IMR-90 (cell line): Measurements from ENCODE around the gene PDXDC1. TPM values are rescaled to one million over a fixed set of nuclear protein-coding genes. Genes with fewer than 3 reads are reported as not detected.
"Not testable (repeated sequence)": the region's sequence is repeated elsewhere in the genome, so short reads cannot be mapped to it uniquely, and the experiment has no call there.

Experiments used
- ATAC-seq: fragments of 200-7000 bp; cut with Tn5 transposase; 2 replicates; pipeline ENCODE4 v1.9.1; 2020; ENCODE audit warnings: low read depth, mild to moderate bottlenecking, moderate library complexity
- BruUV-seq: library from RNA; stranded (reverse); fragments of 400-500 nt; replicated peaks from 2 replicates; lab custom pipeline; 2021; lab: Mats Ljungman, UMichigan
- CTCF ChIA-PET: fragments of 300-600 bp; formaldehyde crosslinking; extraction: SDS; loops from one replicate; lab custom pipeline; 2021; ENCODE audit warnings: antibody characterized with exemption; lab: Yijun Ruan, JAX
- POLR2A ChIA-PET: fragments of 300-600 bp; sonication (Branson Sonifier 250); formaldehyde crosslinking; loops from one replicate; lab custom pipeline; 2022; ENCODE audit warnings: antibody characterized with exemption; ENCODE audit not compliant: unreplicated experiment; lab: Charles Lee
- DNase-seq: peaks from one replicate; pipeline ENCODE4 v3.0.0; 2013
- H2AFZ ChIP-seq: replicated peaks from 2 replicates; pipeline ENCODE3; 2013; ENCODE audit warnings: low read length, mild to moderate bottlenecking; ENCODE audit not compliant: poor library complexity
- H2AK5ac ChIP-seq: 2 replicates; pipeline ENCODE4 v1.6.1; 2013; ENCODE audit warnings: low read depth, low read length, inconsistent platforms
- H2AK9ac ChIP-seq: replicated peaks from 2 replicates; pipeline ENCODE3; 2013; ENCODE audit warnings: mild to moderate bottlenecking, low read depth, low read length, moderate library complexity; ENCODE audit not compliant: poor library complexity
- H2BK120ac ChIP-seq: 2 replicates; pipeline ENCODE4 v1.6.1; 2013; ENCODE audit warnings: low read depth, low read length, inconsistent platforms
- H2BK15ac ChIP-seq: 3 replicates; pipeline ENCODE4 v1.6.1; 2013; ENCODE audit warnings: low read depth, low read length, inconsistent platforms
- H2BK20ac ChIP-seq: 2 replicates; pipeline ENCODE4 v1.6.1; 2013; ENCODE audit warnings: low read depth, mild to moderate bottlenecking, inconsistent platforms, low read length, moderate library complexity
- H2BK5ac ChIP-seq: 2 replicates; pipeline ENCODE4 v1.6.1; 2013; ENCODE audit warnings: mild to moderate bottlenecking, low read depth, low read length, inconsistent platforms; ENCODE audit not compliant: poor library complexity, severe bottlenecking
- H3K14ac ChIP-seq: replicated peaks from 2 replicates; pipeline ENCODE4 v1.6.1; 2013; ENCODE audit warnings: low read depth, low read length, inconsistent platforms
- H3K18ac ChIP-seq: 2 replicates; pipeline ENCODE4 v1.6.1; 2013; ENCODE audit warnings: low read depth, low read length, control low read depth
- H3K23ac ChIP-seq: 2 replicates; pipeline ENCODE4 v1.6.1; 2013; ENCODE audit warnings: low read depth, low read length, inconsistent platforms
- H3K27ac ChIP-seq: 2 replicates; pipeline ENCODE4 v1.5.1; 2013; ENCODE audit warnings: mild to moderate bottlenecking, control low read depth, low read length; ENCODE audit not compliant: insufficient read depth
- H3K27me3 ChIP-seq: 2 replicates; pipeline ENCODE4 v1.6.1; 2013; ENCODE audit warnings: low read length; ENCODE audit not compliant: control insufficient read depth, insufficient read depth
- H3K36me3 ChIP-seq: 2 replicates; pipeline ENCODE4 v1.6.1; 2013; ENCODE audit warnings: low read length, mixed read lengths; ENCODE audit not compliant: control insufficient read depth, insufficient read depth
- H3K4ac ChIP-seq: 2 replicates; pipeline ENCODE4 v1.6.1; 2013; ENCODE audit warnings: low read depth, low read length, inconsistent platforms
- H3K4me1 ChIP-seq: 2 replicates; pipeline ENCODE4 v1.6.1; 2013; ENCODE audit warnings: low read length, mixed read lengths; ENCODE audit not compliant: control insufficient read depth, insufficient read depth
- H3K4me2 ChIP-seq: 2 replicates; pipeline ENCODE4 v1.6.1; 2013; ENCODE audit warnings: low read depth, mild to moderate bottlenecking, control low read depth, low read length, moderate library complexity
- H3K4me3 ChIP-seq: 2 replicates; pipeline ENCODE4 v1.5.1; 2013; ENCODE audit warnings: low read depth, mild to moderate bottlenecking, control low read depth, low read length, moderate library complexity; ENCODE audit not compliant: insufficient read depth
- H3K56ac ChIP-seq: 2 replicates; pipeline ENCODE4 v1.6.1; 2013; ENCODE audit warnings: low read length, inconsistent platforms; ENCODE audit not compliant: insufficient read depth; ENCODE audit errors: extremely low read depth
- H3K79me1 ChIP-seq, 2 experiments: 2 replicates each; pipeline ENCODE4 v1.6.1; 2013; ENCODE audit warnings: low read length in 2 of 2, inconsistent platforms in 1 of 2, low read depth in 1 of 2
- H3K9ac ChIP-seq: 2 replicates; pipeline ENCODE4 v1.6.1; 2013; ENCODE audit warnings: low read depth, low read length, control low read depth
- H3K9me1 ChIP-seq: 2 replicates; pipeline ENCODE4 v1.6.1; 2013; ENCODE audit warnings: low read length, inconsistent platforms; ENCODE audit not compliant: insufficient read depth
- H3K9me3 ChIP-seq: 2 replicates; pipeline ENCODE4 v1.6.1; 2013; ENCODE audit warnings: low read length; ENCODE audit not compliant: control insufficient read depth, insufficient read depth
- H4K20me1 ChIP-seq: 2 replicates; pipeline ENCODE4 v1.6.1; 2013; ENCODE audit warnings: low read length, inconsistent platforms; ENCODE audit not compliant: insufficient read depth
- H4K5ac ChIP-seq: 2 replicates; pipeline ENCODE4 v1.6.1; 2013; ENCODE audit warnings: mild to moderate bottlenecking, low read depth, low read length, control low read depth
- H4K8ac ChIP-seq, 2 experiments: 2 replicates each; pipeline ENCODE4 v1.6.1; 2013; ENCODE audit warnings: low read depth in 2 of 2, low read length in 2 of 2, control low read depth in 1 of 2, inconsistent platforms in 1 of 2
- H4K91ac ChIP-seq: 2 replicates; pipeline ENCODE4 v1.6.1; 2013; ENCODE audit warnings: low read depth, low read length, inconsistent platforms; ENCODE audit not compliant: insufficient read depth
- BHLHE40 ChIP-seq: fragments of 150-350 bp; IDR thresholded peaks from 2 replicates; pipeline ENCODE4 v1.6.1; 2016; ENCODE audit warnings: mild to moderate bottlenecking, low read depth, low read length
- RCOR1 ChIP-seq: IDR thresholded peaks from 2 replicates; pipeline ENCODE4 v1.6.1; 2012; ENCODE audit warnings: mild to moderate bottlenecking, low read length, improper control_type of control experiment; ENCODE audit not compliant: insufficient replicate concordance
- WGBS, 2 experiments: methylation state at CpG; one replicate each; pipeline versions ENCODE4 v1.1.5 to v1.1.7; 2013; ENCODE audit warnings: missing lambda C conversion rate in 2 of 2; ENCODE audit not compliant: insufficient read length in 1 of 2; ENCODE audit errors: extremely low coverage in 2 of 2; 5-methylcytosine and 5-hydroxymethylcytosine counted together
- dilution Hi-C: fragments of 300-500 bp; cut with HindIII; formaldehyde crosslinking; loops from one replicate; pipeline ENCODE4 v1.14.3; 2018; ENCODE audit warnings: low sequenced_read_pairs; ENCODE audit not compliant: unreplicated experiment
- in situ Hi-C: fragments of 300-500 bp; cut with MboI; formaldehyde crosslinking; loops from 3 replicates; pipeline ENCODE4 v1.14.3; 2019; ENCODE audit warnings: low sequenced_read_pairs, inconsistent platforms, mixed read lengths
- intact Hi-C: fragments of 100-400 bp; cut with micrococcal nuclease; formaldehyde crosslinking; loops from 2 replicates; pipeline ENCODE4 v1.10.0; 2022
- polyA plus RNA-seq, 3 experiments: library from polyadenylated mRNA; depleted of rRNA; stranded (reverse); fragments of >200 nt; gene quantifications; 2 replicates each; pipeline ENCODE4 v1.2.3, GENCODE V29; 2012; ENCODE audit warnings: low replicate concordance in 1 of 3
- total RNA-seq: library from RNA; depleted of rRNA; stranded (reverse); fragments of >200 nt; gene quantifications from 2 replicates; pipeline ENCODE4 v1.2.3, GENCODE V29; 2012

Gene PDXDC1
- total and polyA plus RNA-seq, 2 of the 4 experiments (the other 2 are of a cell fraction) = 68.7 to 117 TPM

GRCh38 chr16:15016951-15017580 is 42.2 kb downstream of the PDXDC1 start:
- Histone ChIP-seq H3K79me1 (peaks cover 18 to 40% of the 10 kb centered on the region in 2 experiments), H3K9me1 (peaks cover 12% of the 10 kb centered on the region), H3K4me1 (peaks cover 12% of the 10 kb centered on the region), H3K36me3 (peaks cover 27% of the 10 kb centered on the region), H4K20me1 (peaks cover 39% of the 10 kb centered on the region), H2BK5ac (peak overlapping the region; percentile 16), H3K4me2 (0 out of 2 replicates have a peak overlapping the region, but pooled peaks have one; percentile 26)
- H3K18ac ChIP-seq, H2BK120ac ChIP-seq, H4K91ac ChIP-seq, H3K4me3 ChIP-seq, H4K8ac ChIP-seq, H4K5ac ChIP-seq, POLR2A ChIA-PET, dilution Hi-C loops, H2BK15ac ChIP-seq, H2BK20ac ChIP-seq, H3K56ac ChIP-seq, H3K27me3 ChIP-seq, H2AFZ ChIP-seq, H2AK5ac ChIP-seq, CTCF ChIA-PET, H3K4ac ChIP-seq, H3K14ac ChIP-seq, intact Hi-C loops, H2AK9ac ChIP-seq, H3K27ac ChIP-seq, H3K9ac ChIP-seq, in situ Hi-C loops, BruUV-seq, H3K23ac ChIP-seq, H3K9me3 ChIP-seq: not testable (repeated sequence)
- peak; percentile 50 for ATAC-seq
- TF ChIP-seq BHLHE40 (peak; percentile 53), RCOR1 (peak; percentile 38)
- peak; percentile 88 for DNase-seq
- WGBS, 2 experiments = no CpG with 5 or more reads among the region's 4 CpGs

GRCh38 chr16:15021429-15021828 is 46.6 kb downstream of the PDXDC1 start:
- CTCF ChIA-PET, H2BK5ac ChIP-seq, H3K27me3 ChIP-seq, H3K4me2 ChIP-seq, H2BK20ac ChIP-seq, H3K9ac ChIP-seq, H2BK15ac ChIP-seq, dilution Hi-C loops, intact Hi-C loops, H2AK5ac ChIP-seq, H3K27ac ChIP-seq, H2AFZ ChIP-seq, H3K9me3 ChIP-seq, H2AK9ac ChIP-seq, H3K18ac ChIP-seq, H4K8ac ChIP-seq, H3K56ac ChIP-seq, POLR2A ChIA-PET, H2BK120ac ChIP-seq, H3K4me3 ChIP-seq, H4K5ac ChIP-seq, in situ Hi-C loops, H4K91ac ChIP-seq, BruUV-seq: not testable (repeated sequence)
- Histone ChIP-seq H3K4ac (peak overlapping the region; percentile 43; the same call in 1 of the 2 replicates), H3K9me1 (peaks cover 11% of the 10 kb centered on the region), H3K79me1 (peaks cover 16 to 65% of the 10 kb centered on the region in 2 experiments), H4K20me1 (peaks cover 46% of the 10 kb centered on the region), H3K23ac (peak overlapping the region; percentile 67; the same call in 1 of the 2 replicates), H3K4me1 (peaks cover 13% of the 10 kb centered on the region), H3K36me3 (peaks cover 36% of the 10 kb centered on the region), H3K14ac (peak overlapping the region; percentile 62)
- ATAC-seq (peak; percentile 48), DNase-seq (peak; percentile 79)
- WGBS, 2 experiments = 66% methylated on average over 7 of the region's 7 CpGs; no CpG with 5 or more reads in 1 of the 2 experiments
